Lower lobe of right lung (tissue), 2 donors: ENCODE data around the gene UVRAG. TPM values are rescaled to one million over a fixed set of nuclear protein-coding genes. Genes with fewer than 3 reads are reported as not detected.

ENCODE experiments used
- ATAC-seq, 2 donors: fragments of 200-7000 bp; cut with Tn5 transposase; one replicate each; pipeline ENCODE4 v1.9.1; 2020 to 2022; ENCODE audit warnings: mild to moderate bottlenecking in 2 of 2, moderate library complexity in 2 of 2
- DNase-seq: peaks from one replicate; pipeline ENCODE4 v3.0.0-alpha.2; 2020
- H3K27ac ChIP-seq: fragments of 200-600 bp; one replicate; pipeline ENCODE4 v1.8.0; 2022
- H3K27me3 ChIP-seq: fragments of 200-600 bp; one replicate; pipeline ENCODE4 v1.8.0; 2022; ENCODE audit warnings: low read depth
- H3K36me3 ChIP-seq: fragments of 200-600 bp; one replicate; pipeline ENCODE4 v1.8.0; 2022; ENCODE audit warnings: mild to moderate bottlenecking
- H3K4me1 ChIP-seq: fragments of 200-600 bp; one replicate; pipeline ENCODE4 v1.8.0; 2022
- H3K4me3 ChIP-seq: fragments of 200-600 bp; one replicate; pipeline ENCODE4 v1.8.0; 2022; ENCODE audit warnings: mild to moderate bottlenecking
- H3K9me3 ChIP-seq: fragments of 200-600 bp; one replicate; pipeline ENCODE4 v1.8.0; 2022
- intact Hi-C: fragments of 100-400 bp; cut with DNase I; formaldehyde crosslinking; loops from one replicate; pipeline ENCODE4 v1.11.0; 2022
- total RNA-seq: library from RNA; stranded (reverse); fragmentation: NEBNext Ultra II Directional; extraction: Animal tissue kit (Norgen Biotek cat#: 25700); gene quantifications from one replicate; pipeline ENCODE4 v1.2.1, GENCODE V29; 2021
- TF ChIP-seq, protein P1 (sequence below): fragments of 200-600 bp; IDR thresholded peaks from one replicate; pipeline ENCODE4 v1.8.0; 2022; ENCODE audit warnings: antibody characterized with exemption, mild to moderate bottlenecking
- donor health status: DM: no; HTN: yes; CAD: no; lungs with severe emphysema.

UVRAG gene
- total RNA-seq, 1 donor from 2014 or later = 36.0 TPM

DNA sequence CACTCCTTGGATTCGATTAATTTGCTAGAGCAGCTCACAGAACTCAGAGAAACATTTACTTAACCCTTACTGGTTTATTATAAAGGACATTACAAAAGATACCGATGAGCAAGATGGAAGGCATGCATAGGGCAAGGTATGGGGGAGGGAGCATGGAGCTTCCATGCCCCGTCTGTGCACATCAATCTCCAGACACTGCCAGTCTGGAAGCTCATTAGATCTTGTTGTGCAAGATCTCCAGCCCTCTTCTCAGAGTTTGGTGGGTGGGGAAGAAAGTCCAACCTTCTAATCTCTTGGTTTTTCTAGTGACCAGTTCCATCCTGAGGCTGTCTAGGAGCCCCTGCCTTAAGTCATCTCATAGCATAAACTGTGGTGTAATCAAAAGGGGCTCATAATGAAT is 190.7 kb downstream of the UVRAG start:
- TF ChIP-seq, protein P1, sequence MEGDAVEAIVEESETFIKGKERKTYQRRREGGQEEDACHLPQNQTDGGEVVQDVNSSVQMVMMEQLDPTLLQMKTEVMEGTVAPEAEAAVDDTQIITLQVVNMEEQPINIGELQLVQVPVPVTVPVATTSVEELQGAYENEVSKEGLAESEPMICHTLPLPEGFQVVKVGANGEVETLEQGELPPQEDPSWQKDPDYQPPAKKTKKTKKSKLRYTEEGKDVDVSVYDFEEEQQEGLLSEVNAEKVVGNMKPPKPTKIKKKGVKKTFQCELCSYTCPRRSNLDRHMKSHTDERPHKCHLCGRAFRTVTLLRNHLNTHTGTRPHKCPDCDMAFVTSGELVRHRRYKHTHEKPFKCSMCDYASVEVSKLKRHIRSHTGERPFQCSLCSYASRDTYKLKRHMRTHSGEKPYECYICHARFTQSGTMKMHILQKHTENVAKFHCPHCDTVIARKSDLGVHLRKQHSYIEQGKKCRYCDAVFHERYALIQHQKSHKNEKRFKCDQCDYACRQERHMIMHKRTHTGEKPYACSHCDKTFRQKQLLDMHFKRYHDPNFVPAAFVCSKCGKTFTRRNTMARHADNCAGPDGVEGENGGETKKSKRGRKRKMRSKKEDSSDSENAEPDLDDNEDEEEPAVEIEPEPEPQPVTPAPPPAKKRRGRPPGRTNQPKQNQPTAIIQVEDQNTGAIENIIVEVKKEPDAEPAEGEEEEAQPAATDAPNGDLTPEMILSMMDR = no peak
- intact Hi-C loops = no loop called here

DNA sequence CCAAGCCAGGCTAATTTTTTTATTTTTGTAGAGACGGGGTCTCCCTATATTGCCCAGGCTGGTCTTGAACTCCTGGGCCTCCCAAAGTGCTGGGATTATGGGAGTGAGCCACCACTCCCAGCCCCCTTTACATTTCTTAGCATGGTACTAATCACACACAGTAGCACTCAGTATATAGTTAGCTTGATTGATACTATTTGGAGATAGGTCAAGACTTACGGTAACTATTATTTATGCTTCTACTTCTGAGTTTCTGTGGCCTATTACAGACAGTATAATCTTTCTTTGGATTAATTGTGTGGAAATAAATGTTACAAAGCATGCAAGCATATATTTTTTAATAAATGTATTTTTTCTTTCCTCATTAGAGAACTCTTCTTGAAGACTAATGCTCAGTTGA is 192.2 kb downstream of the UVRAG start:
- TF ChIP-seq, protein P1 = no peak
- Histone ChIP-seq H3K4me1 (no peaks in the 10 kb centered on the region), H3K9me3 (no peaks in the 10 kb centered on the region), H3K27me3 (no peaks in the 10 kb centered on the region), H3K4me3 (no peak overlapping the region), H3K36me3 (peaks cover 55% of the 10 kb centered on the region), H3K27ac (no peak overlapping the region)
- intact Hi-C loops = no loop called here
- ATAC-seq (no peak), DNase-seq (no peak)

More for the DNA sequence above, 190.7 kb downstream of the UVRAG start:
- Histone ChIP-seq H3K36me3 (peaks cover 55% of the 10 kb centered on the region), H3K4me1 (no peaks in the 10 kb centered on the region), H3K27me3 (no peaks in the 10 kb centered on the region), H3K4me3 (no peak overlapping the region), H3K9me3 (peaks cover 8% of the 10 kb centered on the region), H3K27ac (no peak overlapping the region)
- DNase-seq (no peak), ATAC-seq (no peak)

DNA sequence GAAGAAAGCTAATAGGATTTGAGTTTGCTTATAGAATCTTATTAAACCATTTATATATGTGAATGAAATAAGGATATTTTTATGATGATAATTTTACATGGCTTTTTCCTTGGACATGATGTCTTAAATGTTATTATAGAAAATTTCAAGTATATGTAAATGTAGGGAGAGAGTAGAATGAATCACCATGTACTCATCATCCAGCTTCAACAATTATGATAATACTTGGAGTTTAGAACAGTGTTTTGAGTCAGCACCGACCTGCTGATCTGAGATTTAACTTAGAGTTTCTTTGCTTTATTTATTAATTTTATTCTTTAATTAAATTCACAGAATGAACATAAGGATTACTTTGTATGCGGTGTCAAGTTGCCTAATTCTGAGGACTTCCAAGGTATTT is 193.5 kb downstream of the UVRAG start:
- Histone ChIP-seq H3K27ac (no peak overlapping the region), H3K4me1 (no peaks in the 10 kb centered on the region), H3K27me3 (no peaks in the 10 kb centered on the region), H3K4me3 (no peak overlapping the region), H3K36me3 (peaks cover 55% of the 10 kb centered on the region), H3K9me3 (no peaks in the 10 kb centered on the region)
- no peak for ATAC-seq
- intact Hi-C loops = no loop called here
- no peak for DNase-seq
- TF ChIP-seq, protein P1 = no peak

DNA sequence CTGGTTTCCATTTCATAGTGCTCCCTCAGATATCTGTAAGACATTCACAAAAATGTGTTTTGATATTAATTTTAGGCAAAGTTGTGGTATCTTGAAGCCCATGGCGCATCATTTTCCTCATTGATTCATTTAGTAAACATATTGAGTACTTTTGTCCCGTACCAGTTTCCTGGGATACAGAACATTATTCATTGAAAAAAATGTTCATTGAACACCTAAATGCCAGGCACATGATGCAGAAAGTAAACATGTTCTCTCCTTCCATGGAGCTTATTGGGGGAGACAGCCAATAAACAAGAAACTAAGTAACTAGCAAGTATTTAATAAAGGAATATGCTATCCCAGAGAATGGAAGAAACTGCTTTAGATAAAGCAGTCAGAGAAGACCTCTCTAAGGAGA is 195.0 kb downstream of the UVRAG start:
- Histone ChIP-seq H3K4me3 (no peak overlapping the region), H3K4me1 (no peaks in the 10 kb centered on the region), H3K27ac (no peak overlapping the region), H3K27me3 (no peaks in the 10 kb centered on the region), H3K36me3 (peaks cover 42% of the 10 kb centered on the region), H3K9me3 (no peaks in the 10 kb centered on the region)
- no peak for DNase-seq
- ATAC-seq = no peak
- TF ChIP-seq, protein P1 = no peak
- intact Hi-C loops = no loop called here

DNA sequence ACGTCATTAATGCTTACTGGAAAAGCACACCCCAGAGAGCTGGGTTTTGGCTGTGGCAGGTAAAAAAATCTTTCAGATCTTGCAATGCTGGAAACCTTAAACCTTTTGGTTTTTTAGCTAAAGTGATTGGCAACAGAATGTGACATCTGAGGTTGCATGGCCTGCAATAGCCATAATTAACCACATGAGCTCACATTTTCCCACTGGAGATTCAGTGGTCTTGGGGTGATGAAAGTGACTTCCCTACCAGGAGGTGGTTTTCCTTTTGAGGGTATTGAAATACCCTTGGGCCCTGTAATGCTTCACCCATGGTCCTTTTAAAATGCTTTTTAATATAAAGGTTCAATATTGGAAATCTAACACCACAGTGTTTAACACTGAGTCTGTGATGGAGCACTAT is 198.5 kb downstream of the UVRAG start:
- intact Hi-C loops = no loop called here
- no peak for DNase-seq
- TF ChIP-seq, protein P1 = no peak

More for the DNA sequence above, 198.5 kb downstream of the UVRAG start:
- Histone ChIP-seq H3K27me3 (no peaks in the 10 kb centered on the region), H3K27ac (no peak overlapping the region), H3K4me3 (no peak overlapping the region), H3K9me3 (no peaks in the 10 kb centered on the region), H3K36me3 (peaks cover 24% of the 10 kb centered on the region), H3K4me1 (no peaks in the 10 kb centered on the region)
- no peak for ATAC-seq
